Hematopoietic multipotent progenitor cell treated with erythropoietin and hydrocortisone succinate and interleukin-3 and kit ligand, for 4 days (in vitro differentiated cells): ENCODE results near the gene FBLN2.
A peak's percentile ranks its signal among the peaks of the same experiment; 100 is the strongest.

ENCODE experiments used
- DNase-seq: peaks from one replicate; pipeline ENCODE4 v3.0.0-alpha.2; 2015

Gene FBLN2

GRCh38 chr3:13584427-13584891 is 35.5 kb downstream of the FBLN2 start:
- DNase-seq, result no peak

GRCh38 chr3:13584901-13585300 is 36.0 kb downstream of the FBLN2 start:
- DNase-seq, result no peak

- peak; percentile 78 for DNase-seq
Observed at GRCh38 chr3:13587442-13587841, 38.5 kb downstream of the FBLN2 start.

GRCh38 chr3:13588221-13588701 is 39.3 kb downstream of the FBLN2 start:
- peak; percentile 38 for DNase-seq

GRCh38 chr3:13588993-13589392 is 40.1 kb downstream of the FBLN2 start:
- DNase-seq, result no peak

GRCh38 chr3:13590841-13591520 is 42.1 kb downstream of the FBLN2 start:
- no peak for DNase-seq

GRCh38 chr3:13593615-13594014 is 44.7 kb downstream of the FBLN2 start:
- DNase-seq, result no peak

- DNase-seq, result no peak
Observed at GRCh38 chr3:13594146-13594545, 45.2 kb downstream of the FBLN2 start.

- DNase-seq, result no peak
Observed at GRCh38 chr3:13594991-13595421, 46.1 kb downstream of the FBLN2 start.

GRCh38 chr3:13595485-13595884 is 46.6 kb downstream of the FBLN2 start:
- DNase-seq, result no peak

GRCh38 chr3:13596426-13597205 is 47.7 kb downstream of the FBLN2 start:
- DNase-seq, result no peak

- DNase-seq, result no peak
Observed at GRCh38 chr3:13597661-13598060, 48.7 kb downstream of the FBLN2 start.

- no peak for DNase-seq
Observed at GRCh38 chr3:13598201-13598600, 49.3 kb downstream of the FBLN2 start.

GRCh38 chr3:13598926-13599886 is 50.3 kb downstream of the FBLN2 start:
- no peak for DNase-seq

GRCh38 chr3:13599887-13600450 is 51.0 kb downstream of the FBLN2 start:
- no peak for DNase-seq

- DNase-seq, result no peak
Observed at GRCh38 chr3:13600950-13601691, 52.2 kb downstream of the FBLN2 start.

- no peak for DNase-seq
Observed at GRCh38 chr3:13601692-13602080, 52.8 kb downstream of the FBLN2 start.

- DNase-seq, result no peak
Observed at GRCh38 chr3:13605555-13605954, 56.6 kb downstream of the FBLN2 start.

GRCh38 chr3:13607821-13608597 is 59.1 kb downstream of the FBLN2 start:
- no peak for DNase-seq

GRCh38 chr3:13608969-13609725 is 60.2 kb downstream of the FBLN2 start:
- DNase-seq, result no peak
